ENCODE results near the gene SLC29A1. TPM values are rescaled to one million over a fixed set of nuclear protein-coding genes. Genes with fewer than 3 reads are reported as not detected.

The SLC29A1 gene
- polyA plus RNA-seq, 3 donors, result 34.0 to 38.5 (median 35.8) TPM

GRCh38 chr6:44234101-44235025 lies 11.0 kb downstream of the SLC29A1 start:
- peak; percentile 82 for DNase-seq

GRCh38 chr6:44235269-44235668 lies 11.9 kb downstream of the SLC29A1 start:
- DNase-seq, result no peak

GRCh38 chr6:44235891-44236516 lies 12.6 kb downstream of the SLC29A1 start:
- no peak for DNase-seq

GRCh38 chr6:44237021-44237812 lies 13.8 kb downstream of the SLC29A1 start:
- DNase-seq, result peak; percentile 87

GRCh38 chr6:44237813-44238433 lies 14.5 kb downstream of the SLC29A1 start:
- peak; percentile 75 for DNase-seq

GRCh38 chr6:44238687-44239350 lies 15.4 kb downstream of the SLC29A1 start:
- DNase-seq, result no peak

GRCh38 chr6:44243345-44243744 lies 19.9 kb downstream of the SLC29A1 start:
- DNase-seq, result no peak

- DNase-seq, result no peak
These were observed 22.1 kb downstream of the SLC29A1 start for GRCh38 chr6:44245391-44245911.

GRCh38 chr6:44245912-44246662 lies 22.7 kb downstream of the SLC29A1 start:
- DNase-seq, result peak; percentile 87

- peak; percentile 97 for DNase-seq
These were observed 23.4 kb downstream of the SLC29A1 start, which contains the start of gene HSP90AB1 for GRCh38 chr6:44246663-44247337. Gene HSP90AB1, plus strand, starts transcription at chr6:44247101. Its CDS starts 1,529 bp downstream, at chr6:44248630.

GRCh38 chr6:44247338-44248302 lies 24.2 kb downstream of the SLC29A1 start:
- peak; percentile 70 for DNase-seq

GRCh38 chr6:44248579-44248978 lies 25.2 kb downstream of the SLC29A1 start:
- DNase-seq, result no peak

- no peak for DNase-seq
These were observed 25.8 kb downstream of the SLC29A1 start for GRCh38 chr6:44249082-44249748.

- no peak for DNase-seq
These were observed 26.8 kb downstream of the SLC29A1 start for GRCh38 chr6:44250067-44250717.

- DNase-seq, result no peak
These were observed 27.3 kb downstream of the SLC29A1 start for GRCh38 chr6:44250718-44251123.

GRCh38 chr6:44251576-44252524 lies 28.5 kb downstream of the SLC29A1 start:
- DNase-seq, result no peak

Data from renal pelvis (tissue), 4 donors.